Keratinocyte (primary cell): ENCODE results near the gene RASL10A. TPM values are rescaled to one million over a fixed set of nuclear protein-coding genes. Genes with fewer than 3 reads are reported as not detected.

Source experiments
- DNase-seq: peaks from one replicate; pipeline ENCODE4 v3.0.0-alpha.2; 2011; ENCODE audit warnings: low read depth, missing footprints, low spot score
- FAIRE-seq: peaks from 2 replicates; lab custom pipeline; 2011; peaks lifted over from hg19 to GRCh38; lab: Jason Lieb, UNC
- H2AFZ ChIP-seq: 2 replicates; pipeline ENCODE4 v1.6.0; 2012; ENCODE audit warnings: low read length, control low read depth, inconsistent platforms; ENCODE audit not compliant: control insufficient read depth
- H3K27ac ChIP-seq: 2 replicates; pipeline ENCODE4 v1.5.1; 2011; ENCODE audit warnings: low read length; ENCODE audit not compliant: control insufficient read depth, insufficient read depth
- H3K27me3 ChIP-seq: 3 replicates; pipeline ENCODE4 v1.6.0; 2011; ENCODE audit warnings: low read length; ENCODE audit not compliant: control insufficient read depth, insufficient read depth; ENCODE audit errors: extremely low read depth
- H3K36me3 ChIP-seq, 2 experiments: 2 replicates in 1 of 2; 3 replicates in 1 of 2; pipeline ENCODE4 v1.5.1; 2011; ENCODE audit warnings: low read length in 2 of 2, mild to moderate bottlenecking in 1 of 2; ENCODE audit not compliant: control insufficient read depth in 2 of 2, insufficient read depth in 2 of 2; ENCODE audit errors: extremely low read depth in 1 of 2
- H3K4me1 ChIP-seq: 3 replicates; pipeline ENCODE4 v1.5.1; 2011; ENCODE audit warnings: low read length; ENCODE audit not compliant: control insufficient read depth, insufficient read depth; ENCODE audit errors: extremely low read depth
- H3K4me2 ChIP-seq: 3 replicates; pipeline ENCODE4 v1.6.0; 2011; ENCODE audit warnings: low read depth, low read length; ENCODE audit not compliant: control insufficient read depth, insufficient read depth; ENCODE audit errors: extremely low read depth
- H3K4me3 ChIP-seq, 3 experiments: fragments of 200-600 bp in 1 of 3; sonication (generic) in 1 of 3; 2 replicates in 2 of 3; 3 replicates in 1 of 3; pipeline ENCODE4 v1.5.1; 2011 to 2016; ENCODE audit warnings: low read length in 3 of 3, mild to moderate bottlenecking in 3 of 3, control low read depth in 2 of 3, inconsistent platforms in 1 of 3, low read depth in 1 of 3, mixed read lengths in 1 of 3, mixed run types in 1 of 3, moderate library complexity in 1 of 3; ENCODE audit not compliant: control insufficient read depth in 2 of 3, insufficient read depth in 2 of 3; ENCODE audit errors: extremely low read depth in 1 of 3
- H3K79me2 ChIP-seq: 2 replicates; pipeline ENCODE4 v1.6.0; 2012; ENCODE audit warnings: low read length; ENCODE audit not compliant: control insufficient read depth, insufficient read depth
- H3K9ac ChIP-seq: 3 replicates; pipeline ENCODE4 v1.6.0; 2011; ENCODE audit warnings: low read length; ENCODE audit not compliant: control insufficient read depth, insufficient read depth; ENCODE audit errors: extremely low read depth
- H3K9me1 ChIP-seq: 3 replicates; pipeline ENCODE4 v1.6.0; 2011; ENCODE audit warnings: low read length; ENCODE audit not compliant: control insufficient read depth, insufficient read depth; ENCODE audit errors: extremely low read depth
- H3K9me3 ChIP-seq: 2 replicates; pipeline ENCODE4 v1.5.1; 2012; ENCODE audit warnings: low read depth, low read length; ENCODE audit not compliant: control insufficient read depth
- H4K20me1 ChIP-seq: 3 replicates; pipeline ENCODE4 v1.6.0; 2011; ENCODE audit warnings: low read length; ENCODE audit not compliant: control insufficient read depth, insufficient read depth; ENCODE audit errors: extremely low read depth
- CTCF ChIP-seq, 3 experiments: IDR thresholded peaks in 1 of 3; conservative IDR thresholded peaks in 1 of 3; optimal IDR thresholded peaks in 1 of 3; 2 replicates in 2 of 3; 3 replicates in 1 of 3; pipeline versions ENCODE3 to v1.5.1; 2011; ENCODE audit warnings: low read length in 3 of 3, mild to moderate bottlenecking in 3 of 3, moderate library complexity in 2 of 3, control low read depth in 1 of 3, inconsistent platforms in 1 of 3; ENCODE audit not compliant: insufficient read depth in 2 of 3; ENCODE audit errors: extremely low read depth in 1 of 3
- EZH2 ChIP-seq: IDR thresholded peaks from one replicate; pipeline ENCODE4 v1.6.1; 2012; ENCODE audit warnings: inconsistent platforms, mild to moderate bottlenecking, low read length, moderate library complexity
- dilution Hi-C: fragments of 300-500 bp; cut with MboI; formaldehyde crosslinking; loops from one replicate; pipeline ENCODE4 v1.7.0; 2020; ENCODE audit warnings: low sequenced_read_pairs; ENCODE audit not compliant: extremely low pct_ligation_motif_present
- polyA plus RNA-seq, 5 experiments: library from polyadenylated mRNA; depleted of rRNA in 3 of 5; stranded (reverse) in 3 of 5; stranded (forward) in 1 of 5; unstranded in 1 of 5; fragments of >200 nt; gene quantifications; 1 replicate in 1 of 5; 2 replicates in 3 of 5; 3 replicates in 1 of 5; pipeline versions ENCODE4 v1.2.1 to v1.2.3, GENCODE V29; 2011 to 2012; ENCODE audit warnings: missing spikeins in 2 of 5, low read depth in 1 of 5, low replicate concordance in 1 of 5

Gene RASL10A
- polyA plus RNA-seq, 1 donor (not counting 4 experiments of a cell fraction or from before 2014, with no cell fraction given) = not detected

DNA sequence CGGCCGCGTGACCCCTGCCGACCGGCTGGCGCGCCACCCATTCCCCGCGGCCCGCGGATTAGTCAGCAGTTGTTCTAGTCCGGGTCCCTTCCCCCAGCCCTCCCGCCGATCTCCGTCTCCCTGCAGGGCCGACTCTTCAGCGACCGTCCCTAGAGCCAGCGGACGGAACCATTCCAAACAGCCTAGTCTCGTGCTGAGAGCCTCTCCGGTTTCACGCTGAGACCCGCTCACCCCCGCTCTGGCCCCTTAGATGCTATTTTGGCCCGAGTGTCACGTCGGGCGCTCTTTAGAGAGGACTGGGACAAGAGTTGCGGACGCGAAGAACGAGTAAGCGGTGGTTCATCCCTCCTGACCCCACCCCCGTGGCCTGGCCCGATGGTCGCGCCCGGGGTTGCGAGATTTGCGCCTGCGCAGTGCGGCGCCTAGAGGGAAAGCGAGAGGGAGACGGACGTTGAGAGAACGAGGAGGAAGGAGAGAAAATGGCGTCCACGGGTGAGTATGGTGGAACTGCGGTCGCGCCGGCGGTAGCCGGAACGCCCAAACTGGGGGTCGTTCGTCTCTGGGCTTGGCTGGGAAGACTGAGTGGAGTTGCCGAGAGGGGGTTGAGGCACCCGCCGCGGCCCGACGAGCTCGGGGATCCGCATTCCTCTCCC, 47.5 kb downstream of the RASL10A start, which contains the start of the genes EWSR1 and RHBDD3:
EWSR1 (plus strand) TSS at position 411 of the 653 bp plus-strand sequence; CDS start at position 480, 69 bp downstream.
RHBDD3 (minus strand) TSS at position 124 of the 653 bp plus-strand sequence. CDS start 2,355 bp downstream, outside the sequence.
- peak within 1 kb of the TSS; percentile 96 for H2AFZ ChIP-seq
- H4K20me1 ChIP-seq = peaks cover 36% of the 10 kb centered on the region
- dilution Hi-C loops = no loop called here
- peak within 1 kb of the TSS; percentile 100 for H3K9ac ChIP-seq
- peaks cover 23% of the 10 kb centered on the region for H3K4me1 ChIP-seq
- DNase-seq = peak; percentile 78
- H3K36me3 ChIP-seq = peaks cover 14 to 27% of the 10 kb centered on the region in 2 experiments
- H3K9me3 ChIP-seq = no peaks in the 10 kb centered on the region
- peaks cover 65% of the 10 kb centered on the region for H3K79me2 ChIP-seq
- peak within 1 kb of the TSS; percentile 97 for H3K4me2 ChIP-seq
- no peak for FAIRE-seq
- peak within 1 kb of the TSS; percentile 82 to 92 (median 89) for H3K4me3 ChIP-seq
- H3K27me3 ChIP-seq = no peaks in the 10 kb centered on the region
- TF ChIP-seq CTCF (optimal IDR thresholded peaks at IDR 0.05 in 1 of 3, IDR thresholded peaks at IDR 0.05 in 1 of 3, conservative IDR thresholded peaks at IDR 0.05 in 1 of 3; ENCODE audit: extremely low read depth in 1 of 3, insufficient read depth in 2 of 3, low read length in 3 of 3) (no peak), EZH2 (no peak)
- H3K27ac ChIP-seq = peak within 1 kb of the TSS; percentile 100
- no peaks in the 10 kb centered on the region for H3K9me1 ChIP-seq

GRCh38 chr22:29267462-29267857, 48.0 kb downstream of the RASL10A start:
- peak overlapping the region; percentile 35 for H2AFZ ChIP-seq
- TF ChIP-seq CTCF (optimal IDR thresholded peaks at IDR 0.05 in 1 of 3, IDR thresholded peaks at IDR 0.05 in 1 of 3, conservative IDR thresholded peaks at IDR 0.05 in 1 of 3; ENCODE audit: extremely low read depth in 1 of 3, insufficient read depth in 2 of 3, low read length in 3 of 3) = no peak
- TF ChIP-seq EZH2 = no peak
- H3K9me3 ChIP-seq = no peaks in the 10 kb centered on the region
- H3K4me3 ChIP-seq = peak overlapping the region; percentile 82 to 92 (median 89)
- peaks cover 60% of the 10 kb centered on the region for H3K79me2 ChIP-seq
- H4K20me1 ChIP-seq = peaks cover 32% of the 10 kb centered on the region
- peaks cover 23% of the 10 kb centered on the region for H3K4me1 ChIP-seq
- FAIRE-seq (no peak), DNase-seq (no peak)
- H3K27me3 ChIP-seq = no peaks in the 10 kb centered on the region
- H3K4me2 ChIP-seq = peak overlapping the region; percentile 97
- peak overlapping the region; percentile 100 for H3K9ac ChIP-seq
- H3K27ac ChIP-seq = peak overlapping the region; percentile 100
- peaks cover 12 to 22% of the 10 kb centered on the region in 2 experiments for H3K36me3 ChIP-seq
- dilution Hi-C loops = no loop called here
- no peaks in the 10 kb centered on the region for H3K9me1 ChIP-seq
